ENCODE measurements around the gene JCHAIN.
A peak's percentile ranks its signal among the peaks of the same experiment; 100 is the strongest.
"Not testable (repeated sequence)": the region's sequence is repeated elsewhere in the genome, so short reads cannot be mapped to it uniquely, and the experiment has no call there.

The JCHAIN gene

GRCh38 chr4:70666369-70666768, at the start of gene JCHAIN:
JCHAIN (minus strand) TSS chr4:70666508; CDS start chr4:70666490, 18 bp downstream.
- DNase-seq (ENCODE audit: low read depth in 2 of 3, low spot score in 1 of 3) = no peak

GRCh38 chr4:70715097-70715496, 48.8 kb upstream of the JCHAIN start:
- no peak for DNase-seq (ENCODE audit: low read depth in 2 of 3, low spot score in 1 of 3)

- DNase-seq (ENCODE audit: low read depth in 2 of 3, low spot score in 1 of 3) = no peak
Observed at GRCh38 chr4:70714079-70714887, 48.0 kb upstream of the JCHAIN start.

- no peak for DNase-seq (ENCODE audit: low read depth in 2 of 3, low spot score in 1 of 3)
Observed at GRCh38 chr4:70713453-70714078, 47.3 kb upstream of the JCHAIN start.

GRCh38 chr4:70712604-70713452, 46.5 kb upstream of the JCHAIN start:
- DNase-seq (ENCODE audit: low read depth in 2 of 3, low spot score in 1 of 3) = no peak

GRCh38 chr4:70712150-70712549, 45.8 kb upstream of the JCHAIN start:
- DNase-seq (ENCODE audit: low read depth in 2 of 3, low spot score in 1 of 3) = no peak

GRCh38 chr4:70711599-70711998, 45.3 kb upstream of the JCHAIN start:
- no peak for DNase-seq (ENCODE audit: low read depth in 2 of 3, low spot score in 1 of 3)

GRCh38 chr4:70709611-70710205, 43.4 kb upstream of the JCHAIN start:
- no peak for DNase-seq (ENCODE audit: low read depth in 2 of 3, low spot score in 1 of 3)

- no peak for DNase-seq (ENCODE audit: low read depth in 2 of 3, low spot score in 1 of 3)
Observed at GRCh38 chr4:70706516-70706915, 40.2 kb upstream of the JCHAIN start.

- DNase-seq (ENCODE audit: low read depth in 2 of 3, low spot score in 1 of 3) = no peak
Observed at GRCh38 chr4:70706044-70706461, 39.7 kb upstream of the JCHAIN start.

- DNase-seq (ENCODE audit: low read depth in 2 of 3, low spot score in 1 of 3) = peak; percentile 34 to 64 (median 39)
Observed at GRCh38 chr4:70705183-70706043, 39.1 kb upstream of the JCHAIN start.

- no peak for DNase-seq (ENCODE audit: low read depth in 2 of 3, low spot score in 1 of 3)
Observed at GRCh38 chr4:70704931-70705182, 38.5 kb upstream of the JCHAIN start.

- peak in 1 of 3 donors; percentile 42 for DNase-seq (ENCODE audit: low read depth in 2 of 3, low spot score in 1 of 3)
Observed at GRCh38 chr4:70704215-70704930, 38.1 kb upstream of the JCHAIN start.

- DNase-seq (ENCODE audit: low read depth in 2 of 3, low spot score in 1 of 3) = no peak
Observed at GRCh38 chr4:70703619-70704214, 37.4 kb upstream of the JCHAIN start.

GRCh38 chr4:70702592-70702991, 36.3 kb upstream of the JCHAIN start:
- DNase-seq (ENCODE audit: low read depth in 2 of 3, low spot score in 1 of 3) = not testable (repeated sequence)

- DNase-seq (ENCODE audit: low read depth in 2 of 3, low spot score in 1 of 3) = no peak
Observed at GRCh38 chr4:70701271-70701670, 35.0 kb upstream of the JCHAIN start.

- DNase-seq (ENCODE audit: low read depth in 2 of 3, low spot score in 1 of 3) = no peak
Observed at GRCh38 chr4:70700712-70701111, 34.4 kb upstream of the JCHAIN start.

GRCh38 chr4:70698435-70698834, 32.1 kb upstream of the JCHAIN start:
- DNase-seq (ENCODE audit: low read depth in 2 of 3, low spot score in 1 of 3) = not testable (repeated sequence)

- not testable (repeated sequence) for DNase-seq (ENCODE audit: low read depth in 2 of 3, low spot score in 1 of 3)
Observed at GRCh38 chr4:70694633-70695032, 28.3 kb upstream of the JCHAIN start.

GRCh38 chr4:70691661-70692060, 25.4 kb upstream of the JCHAIN start:
- no peak for DNase-seq (ENCODE audit: low read depth in 2 of 3, low spot score in 1 of 3)

Measured in stimulated activated CD4-positive, alpha-beta T cell treated with anti-CD3 and anti-CD28 coated beads, Interleukin-12 subunit alpha, Interleukin-12 subunit beta, amount 100 ng/mL, for 48 hours (primary cell).